ENCODE data around the gene SMURF1. TPM values are rescaled to one million over a fixed set of nuclear protein-coding genes. Genes with fewer than 3 reads are reported as not detected.
A peak's percentile ranks its signal among the peaks of the same experiment; 100 is the strongest.
"Not testable (repeated sequence)": the region's sequence is repeated elsewhere in the genome, so short reads cannot be mapped to it uniquely, and the experiment has no call there.

Gene SMURF1
- total RNA-seq, 8 experiments from 2014 or later, result 11.1 to 24.6 (median 17.2) TPM

DNA sequence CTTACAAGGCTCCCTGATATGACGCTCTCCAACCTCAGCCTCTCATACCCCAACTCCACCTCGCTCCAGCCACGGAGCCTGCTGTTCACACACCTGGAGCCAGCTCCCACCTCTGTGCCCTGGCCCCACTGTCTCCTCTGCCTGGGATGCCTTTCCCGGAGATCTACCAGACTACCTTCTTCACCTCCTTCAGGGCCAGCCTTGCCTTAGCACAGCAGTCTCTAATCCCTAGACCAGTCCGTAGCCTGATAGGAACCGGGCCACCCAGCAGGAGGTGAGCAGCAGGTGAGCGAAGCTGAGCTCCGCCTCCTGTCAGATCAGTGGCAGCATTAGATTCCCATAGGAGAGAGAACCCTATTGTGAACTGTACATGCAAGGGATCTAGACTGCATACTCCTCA, 23.2 kb upstream of the SMURF1 start:
- in situ Hi-C loops (cut with MboI; ENCODE audit: low pct_unique_long_range_greater_than_20kb in 2 of 9, low sequenced_read_pairs in 9 of 9, unreplicated experiment in 9 of 9), result no loop called here
- Histone ChIP-seq H3K27ac (no peak overlapping the region), H3K4me1 (replicated peaks in 1 of 2) (peaks cover 0 to 3% of the 10 kb centered on the region in 2 donors), H3K4me3 (no peak overlapping the region)
- no peak for ATAC-seq (replicated peaks in 6 of 8)
- 60 to 100% (median 100%) methylated on average over 1 to 4 of the region's 8 CpGs; no CpG with 5 or more reads in 3 of the 10 experiments for WGBS, 10 experiments

DNA sequence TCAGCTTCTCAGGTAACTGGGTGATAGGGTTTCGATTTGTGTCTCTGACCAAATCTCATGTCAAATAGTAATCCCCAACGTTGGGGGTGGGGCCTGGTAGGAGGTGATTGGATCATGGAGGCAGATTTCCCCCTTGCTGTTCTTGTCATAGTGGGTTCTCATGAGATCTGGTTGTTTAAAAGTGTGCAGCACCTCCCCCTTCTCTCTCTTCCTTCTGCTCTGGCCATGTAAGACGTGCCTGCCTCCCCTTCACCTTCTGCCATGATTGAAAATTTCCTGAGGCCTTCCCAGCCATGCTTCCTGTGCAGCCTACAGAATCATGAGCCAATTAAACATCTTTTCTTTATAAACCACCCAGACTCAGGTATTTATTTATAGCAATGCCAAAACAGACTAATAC, 21.9 kb upstream of the SMURF1 start:
- Histone ChIP-seq H3K4me3 (no peak overlapping the region), H3K4me1 (replicated peaks in 1 of 2) (peaks cover 0 to 3% of the 10 kb centered on the region in 2 donors), H3K27ac (no peak overlapping the region)
- no peak for ATAC-seq (replicated peaks in 6 of 8)
- 49 to 100% (median 72%) methylated on average over 1 to 3 of the region's 3 CpGs; no CpG with 5 or more reads in 3 of the 10 experiments for WGBS, 10 experiments
- in situ Hi-C loops (cut with MboI; ENCODE audit: low pct_unique_long_range_greater_than_20kb in 2 of 9, low sequenced_read_pairs in 9 of 9, unreplicated experiment in 9 of 9), result no loop called here

DNA sequence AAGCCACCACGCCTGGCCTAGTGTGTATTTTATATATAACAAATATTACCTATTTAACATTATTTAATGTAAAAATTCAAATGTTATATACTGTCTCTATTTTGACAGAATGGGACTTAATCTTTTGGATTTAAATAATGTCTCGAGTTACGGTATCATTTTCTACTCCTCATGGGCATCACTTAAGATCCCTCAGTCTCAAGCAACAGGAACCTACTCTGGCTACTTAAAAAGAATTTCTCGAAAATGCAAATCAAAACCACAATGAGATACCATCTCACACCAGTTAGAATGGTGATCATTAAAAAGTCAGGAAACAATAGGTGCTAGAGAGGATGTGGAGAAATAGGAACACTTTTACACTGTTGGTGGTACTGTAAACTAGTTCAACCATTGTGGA, 19.8 kb upstream of the SMURF1 start:
- H3K27ac ChIP-seq; in situ Hi-C loops (cut with MboI; ENCODE audit: low pct_unique_long_range_greater_than_20kb in 2 of 9, low sequenced_read_pairs in 9 of 9, unreplicated experiment in 9 of 9); H3K4me1 ChIP-seq (replicated peaks in 1 of 2); H3K4me3 ChIP-seq; ATAC-seq (replicated peaks in 6 of 8): not testable (repeated sequence)
- WGBS, 10 experiments, result 48 to 100% (median 82%) methylated on average over 1 to 3 of the region's 4 CpGs; no CpG with 5 or more reads in 2 of the 10 experiments

DNA sequence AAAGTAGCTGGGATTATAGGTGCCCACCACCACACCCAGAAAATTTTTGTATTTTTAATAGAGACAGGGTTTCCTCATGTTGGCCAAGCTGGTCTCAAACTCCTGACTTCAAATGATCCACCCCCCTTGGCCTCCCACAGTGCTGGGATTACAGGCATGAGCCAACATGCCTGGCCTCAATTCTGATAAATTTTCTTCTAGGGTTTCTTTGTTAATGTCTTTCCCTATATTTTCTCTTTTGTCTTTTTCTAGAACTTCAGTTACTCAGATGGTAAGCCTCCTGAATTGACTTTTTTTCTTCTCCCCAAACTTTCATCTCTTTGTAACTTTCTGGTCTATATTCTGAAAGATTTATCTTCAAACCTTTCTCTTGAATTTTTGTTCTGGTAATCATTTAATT, 12.7 kb upstream of the SMURF1 start:
- no peak overlapping the region for H3K27ac ChIP-seq
- H3K4me3 ChIP-seq, result no peak overlapping the region
- in situ Hi-C loops (cut with MboI; ENCODE audit: low pct_unique_long_range_greater_than_20kb in 2 of 9, low sequenced_read_pairs in 9 of 9, unreplicated experiment in 9 of 9), result no loop called here
- H3K4me1 ChIP-seq (replicated peaks in 1 of 2), result no peaks in the 10 kb centered on the region
- ATAC-seq (replicated peaks in 6 of 8), result no peak

DNA sequence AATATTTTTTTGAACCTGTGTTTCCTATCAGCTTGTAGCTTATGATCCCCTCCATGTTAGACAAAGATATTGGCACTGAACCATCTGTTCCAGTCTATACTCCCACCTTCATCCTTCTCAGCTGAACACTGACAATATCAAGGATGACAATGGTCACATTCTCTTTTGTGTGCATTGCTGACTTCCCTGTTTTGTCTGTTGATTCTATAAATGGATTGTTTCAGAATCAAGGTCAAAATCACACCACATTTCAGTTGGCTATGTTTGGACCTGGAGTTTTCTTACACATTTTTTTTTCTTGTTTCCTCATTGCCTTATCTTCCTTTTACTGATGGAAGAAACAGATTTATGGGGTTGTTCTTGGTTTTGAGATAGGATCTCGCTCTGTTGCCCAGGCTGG, 11.3 kb upstream of the SMURF1 start:
- no peak overlapping the region for H3K27ac ChIP-seq
- in situ Hi-C loops (cut with MboI; ENCODE audit: low pct_unique_long_range_greater_than_20kb in 2 of 9, low sequenced_read_pairs in 9 of 9, unreplicated experiment in 9 of 9), result no loop called here
- WGBS, 10 experiments, result 40 to 83% (median 71%) methylated on average over 1 of the region's 1 CpG; no CpG with 5 or more reads in 6 of the 10 experiments
- no peaks in the 10 kb centered on the region for H3K4me1 ChIP-seq (replicated peaks in 1 of 2)
- no peak for ATAC-seq (replicated peaks in 6 of 8)
- no peak overlapping the region for H3K4me3 ChIP-seq

DNA sequence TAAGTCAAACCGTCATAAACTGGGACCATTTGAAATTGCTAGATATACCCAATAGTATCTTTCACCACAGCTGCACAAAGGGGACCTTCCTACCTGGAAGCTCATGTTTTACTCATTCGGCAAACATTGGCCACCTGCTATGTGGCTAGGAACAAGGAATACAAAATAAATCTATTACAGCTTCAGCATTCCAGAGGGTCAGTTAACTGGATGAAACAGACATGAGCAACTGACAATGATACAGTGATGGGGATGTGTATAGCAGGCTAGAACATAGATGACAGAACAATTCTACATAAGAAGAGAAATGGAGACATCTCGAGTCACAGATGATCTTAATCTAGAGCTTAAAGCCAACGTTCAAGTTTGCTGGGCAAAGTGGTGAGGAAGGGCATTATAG, 3.1 kb upstream of the SMURF1 start:
- no peak for ATAC-seq (replicated peaks in 6 of 8)
- no peak overlapping the region for H3K4me3 ChIP-seq
- H3K27ac ChIP-seq, result no peak overlapping the region
- peaks cover 2 to 4% of the 10 kb centered on the region in 2 donors for H3K4me1 ChIP-seq (replicated peaks in 1 of 2)
- in situ Hi-C loops (cut with MboI; ENCODE audit: low pct_unique_long_range_greater_than_20kb in 2 of 9, low sequenced_read_pairs in 9 of 9, unreplicated experiment in 9 of 9), result loop anchor here in 1 of 9 experiments (10.0 kb wide), 1 partner anchor 102 kb away; no protein-coding TSS in a partner anchor
- WGBS, 10 experiments, result 50 to 100% (median 75%) methylated on average over 1 to 4 of the region's 4 CpGs; no CpG with 5 or more reads in 2 of the 10 experiments

DNA sequence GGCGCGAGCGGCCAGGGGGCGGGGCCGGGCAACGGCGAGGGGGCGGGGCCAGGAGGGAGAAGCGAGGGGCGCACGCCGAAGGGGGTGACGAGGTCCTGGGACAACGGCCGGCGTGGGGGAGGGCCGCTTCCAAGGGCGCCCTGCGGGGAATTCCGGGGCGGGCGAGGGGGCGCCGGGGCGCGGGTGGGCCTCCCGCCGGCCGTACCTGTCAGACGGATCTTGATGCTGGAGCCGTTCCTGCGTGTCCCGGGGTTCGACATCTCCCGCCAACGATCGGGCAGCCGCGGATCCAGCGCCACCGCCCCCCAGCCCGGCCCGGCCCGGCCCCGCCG, 421 bp downstream of the SMURF1 start:
- H3K27ac ChIP-seq, result peak overlapping the region; percentile 93 to 96
- WGBS, 10 experiments, result no CpG with 5 or more reads among the region's 46 CpGs
- peak in 7 of 8 experiments; percentile 8 to 68 (median 59) for ATAC-seq (replicated peaks in 6 of 8)
- H3K4me3 ChIP-seq, result peak overlapping the region; percentile 68 to 99 (median 94)
- peaks cover 8 to 10% of the 10 kb centered on the region in 2 donors for H3K4me1 ChIP-seq (replicated peaks in 1 of 2)
- in situ Hi-C loops (cut with MboI; ENCODE audit: low pct_unique_long_range_greater_than_20kb in 2 of 9, low sequenced_read_pairs in 9 of 9, unreplicated experiment in 9 of 9), result loop anchor here in 1 of 9 experiments (10.0 kb wide), 1 partner anchor 99 kb away; no protein-coding TSS in a partner anchor

DNA sequence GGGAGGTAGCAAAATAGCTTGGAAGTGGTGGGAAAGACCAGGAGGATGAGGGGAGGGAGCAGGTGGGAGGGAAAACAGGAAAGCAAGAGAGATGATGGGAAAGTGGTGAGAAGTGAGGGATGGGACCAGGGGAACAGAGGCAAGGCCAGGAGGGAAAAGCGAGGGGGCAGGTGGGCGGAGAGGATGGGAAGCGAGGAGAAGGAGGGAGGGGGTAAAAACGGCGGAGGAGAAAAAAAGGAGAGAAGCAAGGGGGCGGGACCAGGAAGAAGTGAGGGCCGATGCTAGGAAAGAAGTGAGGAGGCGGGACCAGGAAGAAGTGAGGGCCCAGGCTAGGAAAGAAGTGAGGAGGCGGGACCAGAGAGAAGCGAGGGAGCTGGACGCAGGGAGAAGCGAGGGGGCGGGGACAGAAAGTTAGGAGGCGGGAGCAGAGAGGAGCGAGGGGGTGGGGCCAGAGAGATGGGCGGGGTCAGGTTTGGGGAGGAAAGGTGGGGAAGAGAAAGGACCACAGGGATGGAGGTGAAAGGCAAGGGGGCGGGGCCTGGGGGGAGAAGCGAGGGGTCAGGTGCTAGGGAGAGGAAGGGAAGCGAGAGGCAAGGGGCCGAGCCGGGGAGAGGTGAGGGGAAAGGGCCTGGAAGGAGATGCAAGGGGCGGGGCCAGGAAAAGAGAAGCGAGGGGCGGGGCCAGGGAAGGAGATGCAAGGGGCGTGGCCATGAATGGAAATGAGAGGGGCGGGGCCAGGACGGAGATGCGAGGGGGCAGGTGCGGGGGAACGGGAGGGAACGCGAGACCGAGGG, 984 bp downstream of the SMURF1 start:
- in situ Hi-C loops (cut with MboI; ENCODE audit: low pct_unique_long_range_greater_than_20kb in 2 of 9, low sequenced_read_pairs in 9 of 9, unreplicated experiment in 9 of 9), result loop anchor here in 1 of 9 experiments (10.0 kb wide), 1 partner anchor 98 kb away; no protein-coding TSS in a partner anchor
- H3K4me3 ChIP-seq, result peak overlapping the region; percentile 68 to 99 (median 94)
- ATAC-seq (replicated peaks in 6 of 8), result peak; percentile 33 to 72 (median 56)
- no CpG with 5 or more reads among the region's 33 CpGs for WGBS, 10 experiments
- peaks cover 8 to 15% of the 10 kb centered on the region in 2 donors for H3K4me1 ChIP-seq (replicated peaks in 1 of 2)
- peak overlapping the region in 1 of 2 donors; percentile 8 for H3K27ac ChIP-seq

DNA sequence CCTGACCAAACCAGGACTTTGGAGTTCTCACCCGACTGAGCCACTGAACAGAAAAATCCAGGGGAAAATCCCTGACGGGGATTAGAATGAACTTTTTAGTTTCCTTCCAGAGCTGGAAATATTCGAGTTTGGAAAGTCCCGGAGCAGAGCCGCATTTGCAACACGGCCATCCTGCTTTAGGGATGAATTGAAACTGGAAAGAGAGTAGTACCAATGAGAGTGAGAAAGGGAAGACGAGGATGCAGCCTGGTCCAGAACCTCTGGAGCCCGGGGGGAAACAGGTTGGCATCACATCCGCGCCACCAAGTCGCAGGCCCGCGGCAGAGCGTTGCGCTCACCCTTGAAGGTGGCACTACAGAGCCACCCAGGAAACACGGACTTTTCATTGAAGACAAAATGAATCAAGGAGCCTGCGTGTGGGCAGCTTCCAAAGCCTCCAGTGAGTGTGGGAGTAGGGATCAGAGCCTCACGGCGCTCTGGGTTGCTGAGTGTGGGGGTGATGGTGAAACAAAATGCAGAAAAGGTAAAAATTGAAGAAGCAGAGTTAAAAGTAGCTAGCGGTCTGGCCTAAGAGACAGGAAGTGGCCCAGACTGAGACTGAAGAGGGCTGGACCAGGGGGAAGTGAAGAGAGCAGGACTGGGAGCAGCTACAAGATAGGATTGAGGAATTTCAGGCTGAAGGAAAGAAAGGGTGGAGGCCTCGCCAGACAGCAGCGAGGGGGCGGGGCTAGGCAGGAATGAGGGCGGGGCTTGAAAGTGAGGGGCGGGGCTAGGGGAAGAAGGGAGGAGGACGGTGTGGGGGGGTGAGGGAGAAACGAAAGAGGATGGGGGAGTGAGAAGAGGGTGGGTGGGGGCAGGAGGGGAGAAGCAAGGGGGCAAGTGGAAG, 1.8 kb downstream of the SMURF1 start:
- peak; percentile 17 to 44 (median 25) for ATAC-seq (replicated peaks in 6 of 8)
- peak overlapping the region; percentile 68 to 99 (median 94) for H3K4me3 ChIP-seq
- 0 to 28% (median 9%) methylated on average over 2 to 18 of the region's 27 CpGs for WGBS, 10 experiments
- H3K4me1 ChIP-seq (replicated peaks in 1 of 2), result peaks cover 8 to 21% of the 10 kb centered on the region in 2 donors
- peak overlapping the region in 1 of 2 donors; percentile 36 for H3K27ac ChIP-seq
- in situ Hi-C loops (cut with MboI; ENCODE audit: low pct_unique_long_range_greater_than_20kb in 2 of 9, low sequenced_read_pairs in 9 of 9, unreplicated experiment in 9 of 9), result loop anchor here in 1 of 9 experiments (10.0 kb wide), 1 partner anchor 97 kb away; no protein-coding TSS in a partner anchor

DNA sequence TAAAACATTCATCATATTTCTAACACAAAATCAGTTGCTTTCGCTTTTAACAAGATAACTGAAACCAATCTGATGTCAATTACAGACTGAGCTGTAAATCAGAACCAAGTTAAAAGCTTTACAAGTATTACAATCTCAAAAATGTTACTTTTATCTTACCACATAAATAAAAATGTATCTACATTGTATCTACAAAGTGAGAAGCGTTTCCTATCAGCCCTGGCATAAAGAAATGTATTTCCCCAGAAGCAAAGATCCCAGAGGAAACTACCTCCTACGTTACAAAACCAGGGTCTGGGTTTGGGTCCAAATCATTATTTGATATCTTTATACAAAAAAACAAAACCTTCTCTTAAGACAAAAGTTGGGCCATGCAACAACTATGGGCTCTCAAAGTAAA, 2.6 kb downstream of the SMURF1 start:
- no peak for ATAC-seq (replicated peaks in 6 of 8)
- H3K27ac ChIP-seq, result no peak overlapping the region
- WGBS, 10 experiments, result 4 to 90% (median 49%) methylated on average over 1 to 3 of the region's 3 CpGs
- in situ Hi-C loops (cut with MboI; ENCODE audit: low pct_unique_long_range_greater_than_20kb in 2 of 9, low sequenced_read_pairs in 9 of 9, unreplicated experiment in 9 of 9), result loop anchor here in 1 of 9 experiments (10.0 kb wide), 1 partner anchor 97 kb away; no protein-coding TSS in a partner anchor
- peak overlapping the region in 2 of 5 donors; percentile 94 to 99 for H3K4me3 ChIP-seq
- peaks cover 8 to 21% of the 10 kb centered on the region in 2 donors for H3K4me1 ChIP-seq (replicated peaks in 1 of 2)

DNA sequence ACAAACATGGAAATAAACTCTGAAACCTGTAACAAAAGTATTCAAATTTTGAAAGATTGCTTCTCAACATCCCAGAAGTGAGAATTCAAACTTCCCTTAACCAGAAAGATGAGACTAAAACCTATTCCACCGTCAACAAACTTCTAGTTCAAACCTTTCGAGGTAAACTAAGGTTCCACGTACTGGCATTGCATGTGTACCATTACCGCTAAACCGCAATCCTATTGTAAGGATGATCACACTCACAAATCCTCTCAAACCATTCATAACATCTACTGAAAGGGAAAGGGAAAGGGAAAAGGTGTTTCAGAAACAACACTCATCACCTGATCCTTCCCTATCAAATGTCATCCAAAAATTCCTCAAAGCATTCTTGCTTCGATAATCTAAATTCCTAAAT, 3.1 kb downstream of the SMURF1 start:
- Histone ChIP-seq H3K27ac (no peak overlapping the region), H3K4me1 (replicated peaks in 1 of 2) (peaks cover 8 to 21% of the 10 kb centered on the region in 2 donors), H3K4me3 (no peak overlapping the region)
- WGBS, 10 experiments, result 80 to 100% (median 91%) methylated on average over 1 to 6 of the region's 6 CpGs
- in situ Hi-C loops (cut with MboI; ENCODE audit: low pct_unique_long_range_greater_than_20kb in 2 of 9, low sequenced_read_pairs in 9 of 9, unreplicated experiment in 9 of 9), result loop anchor here in 1 of 9 experiments (10.0 kb wide), 1 partner anchor 96 kb away; no protein-coding TSS in a partner anchor
- no peak for ATAC-seq (replicated peaks in 6 of 8)

DNA sequence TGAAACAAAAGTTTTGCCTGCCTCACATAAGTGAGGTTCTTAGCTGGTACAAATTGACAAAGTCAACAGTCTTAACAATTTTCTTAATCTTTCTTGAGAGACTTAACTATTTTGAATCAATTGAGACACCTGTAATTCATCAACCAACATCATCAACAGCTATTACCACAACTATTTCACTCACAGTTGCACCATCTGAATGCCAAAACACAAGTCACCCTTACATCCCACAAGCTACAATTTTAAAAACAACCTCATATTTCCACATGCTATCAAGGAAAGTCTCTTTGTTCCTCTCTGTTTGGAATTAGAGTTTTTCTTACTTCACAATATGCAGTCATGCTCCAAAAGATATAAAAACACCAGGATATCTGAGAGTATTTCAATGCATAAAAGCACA, 4.9 kb downstream of the SMURF1 start:
- in situ Hi-C loops (cut with MboI; ENCODE audit: low pct_unique_long_range_greater_than_20kb in 2 of 9, low sequenced_read_pairs in 9 of 9, unreplicated experiment in 9 of 9), result no loop called here
- Histone ChIP-seq H3K4me3 (no peak overlapping the region), H3K4me1 (replicated peaks in 1 of 2) (peaks cover 6 to 17% of the 10 kb centered on the region in 2 donors), H3K27ac (no peak overlapping the region)
- no peak for ATAC-seq (replicated peaks in 6 of 8)

All from motor neuron (in vitro differentiated cells).